ENCODE measurements around the gene STH.

- no peak for TF ChIP-seq CTCF (IDR thresholded peaks at IDR 0.05; ENCODE audit: low read length)
- TF ChIP-seq EZH2 (optimal IDR thresholded peaks at IDR 0.05; ENCODE audit: low read depth, low read length) = no peak
These were observed 46.6 kb downstream of the STH start for GRCh38 chr17:46045639-46046038.
